ENCODE results near the gene GDF15.

DNA sequence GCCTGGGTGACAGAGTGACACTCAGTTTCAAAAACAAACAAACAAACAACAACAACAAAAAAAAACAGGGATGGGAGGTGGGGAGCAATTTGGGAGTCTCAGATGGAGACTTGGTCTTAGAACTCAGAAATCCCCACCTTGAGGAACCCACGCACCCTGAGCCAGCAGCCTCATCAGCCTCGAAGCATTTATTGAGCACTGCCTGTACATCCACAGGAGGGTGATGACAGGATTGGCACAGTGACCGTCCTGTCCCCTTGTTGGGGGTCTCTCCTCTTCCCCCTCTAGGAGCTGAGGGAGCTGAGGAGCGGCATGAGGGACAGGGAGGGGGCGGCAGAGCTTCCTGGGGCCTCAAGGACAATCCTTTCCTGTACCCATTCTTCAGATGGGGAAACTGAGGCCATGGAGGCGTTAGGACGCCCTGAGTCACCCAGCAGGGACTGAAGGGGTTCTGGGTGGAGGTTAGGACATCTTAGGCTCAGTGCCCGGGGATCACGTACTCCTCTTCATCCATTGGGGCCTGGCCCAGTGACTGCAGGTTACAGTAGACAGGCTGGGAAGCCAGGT is 5.6 kb downstream of the GDF15 start:
- no peak for TF ChIP-seq ZNF8 (CRISPR knock-in tag; IDR thresholded peaks at IDR 0.05)
- TF ChIP-seq GLIS3 (CRISPR knock-in tag; IDR thresholded peaks at IDR 0.05), result no peak
- TF ChIP-seq ZFP3 (CRISPR knock-in tag; IDR thresholded peaks at IDR 0.05), result 0 out of 2 replicates have a peak, but pooled peaks have one; percentile 55
- TF ChIP-seq TOX (CRISPR knock-in tag; IDR thresholded peaks at IDR 0.05; ENCODE audit: borderline replicate concordance), result no peak
- TF ChIP-seq ZFP30 (CRISPR knock-in tag; IDR thresholded peaks at IDR 0.05), result no peak
- TF ChIP-seq, protein P1, sequence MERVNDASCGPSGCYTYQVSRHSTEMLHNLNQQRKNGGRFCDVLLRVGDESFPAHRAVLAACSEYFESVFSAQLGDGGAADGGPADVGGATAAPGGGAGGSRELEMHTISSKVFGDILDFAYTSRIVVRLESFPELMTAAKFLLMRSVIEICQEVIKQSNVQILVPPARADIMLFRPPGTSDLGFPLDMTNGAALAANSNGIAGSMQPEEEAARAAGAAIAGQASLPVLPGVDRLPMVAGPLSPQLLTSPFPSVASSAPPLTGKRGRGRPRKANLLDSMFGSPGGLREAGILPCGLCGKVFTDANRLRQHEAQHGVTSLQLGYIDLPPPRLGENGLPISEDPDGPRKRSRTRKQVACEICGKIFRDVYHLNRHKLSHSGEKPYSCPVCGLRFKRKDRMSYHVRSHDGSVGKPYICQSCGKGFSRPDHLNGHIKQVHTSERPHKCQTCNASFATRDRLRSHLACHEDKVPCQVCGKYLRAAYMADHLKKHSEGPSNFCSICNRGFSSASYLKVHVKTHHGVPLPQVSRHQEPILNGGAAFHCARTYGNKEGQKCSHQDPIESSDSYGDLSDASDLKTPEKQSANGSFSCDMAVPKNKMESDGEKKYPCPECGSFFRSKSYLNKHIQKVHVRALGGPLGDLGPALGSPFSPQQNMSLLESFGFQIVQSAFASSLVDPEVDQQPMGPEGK (CRISPR knock-in tag; IDR thresholded peaks at IDR 0.05; ENCODE audit: borderline replicate concordance), result no peak
- TF ChIP-seq BACH2 (CRISPR knock-in tag; IDR thresholded peaks at IDR 0.05; ENCODE audit: borderline replicate concordance), result no peak
- TF ChIP-seq ZC3H10 (CRISPR knock-in tag; IDR thresholded peaks at IDR 0.05), result no peak
- TF ChIP-seq ZNF70 (CRISPR knock-in tag; IDR thresholded peaks at IDR 0.05), result no peak

Data from SK-N-SH treated with all-trans-retinoic acid at 6 μM for 48 hours (cell line).